Smooth muscle cell (in vitro differentiated cells): ENCODE results near the gene LHFPL2. TPM values are rescaled to one million over a fixed set of nuclear protein-coding genes. Genes with fewer than 3 reads are reported as not detected.
"Not testable (repeated sequence)": the region's sequence is repeated elsewhere in the genome, so short reads cannot be mapped to it uniquely, and the experiment has no call there.

ENCODE experiments used
- DNase-seq: peaks from one replicate; lab custom pipeline; 2025; ENCODE audit not compliant: unreplicated experiment; lab: John Stamatoyannopoulos, UW
- H2AFZ ChIP-seq: fragments of 200-600 bp; sonication (generic); 2 replicates; pipeline ENCODE4 v1.6.0; 2016; ENCODE audit warnings: antibody characterized with exemption, low read depth, mild to moderate bottlenecking
- H3F3A ChIP-seq: fragments of 200-600 bp; sonication (generic); 2 replicates; pipeline ENCODE4 v1.6.0; 2017; ENCODE audit warnings: antibody characterized with exemption, low read depth
- H3K27ac ChIP-seq: fragments of 200-600 bp; sonication (generic); 2 replicates; pipeline ENCODE4 v1.5.1; 2016; ENCODE audit warnings: low read depth, mild to moderate bottlenecking
- H3K27me3 ChIP-seq: fragments of 200-600 bp; sonication (generic); 2 replicates; pipeline ENCODE4 v1.6.1; 2016; ENCODE audit warnings: low read depth, mild to moderate bottlenecking
- H3K36me3 ChIP-seq: fragments of 200-600 bp; sonication (generic); 2 replicates; pipeline ENCODE4 v1.5.1; 2016; ENCODE audit warnings: low read depth
- H3K4me1 ChIP-seq: fragments of 200-600 bp; sonication (generic); 2 replicates; pipeline ENCODE4 v1.5.1; 2016; ENCODE audit warnings: low read depth
- H3K4me2 ChIP-seq: fragments of 200-600 bp; sonication (generic); 2 replicates; pipeline ENCODE4 v1.6.0; 2016; ENCODE audit warnings: mild to moderate bottlenecking
- H3K4me3 ChIP-seq: fragments of 200-600 bp; sonication (generic); 2 replicates; pipeline ENCODE4 v1.5.1; 2016; ENCODE audit warnings: mild to moderate bottlenecking
- H3K79me2 ChIP-seq: fragments of 200-600 bp; sonication (generic); 2 replicates; pipeline ENCODE4 v1.6.0; 2016; ENCODE audit warnings: low read depth, mild to moderate bottlenecking
- H3K9ac ChIP-seq: fragments of 200-600 bp; sonication (generic); 2 replicates; pipeline ENCODE4 v1.6.0; 2016; ENCODE audit warnings: low read depth
- H3K9me3 ChIP-seq: fragments of 200-600 bp; sonication (generic); replicated peaks from 2 replicates; pipeline ENCODE4 v1.5.1; 2016; ENCODE audit warnings: low read depth
- H4K20me1 ChIP-seq: fragments of 200-600 bp; sonication (generic); 2 replicates; pipeline ENCODE4 v1.6.0; 2016; ENCODE audit warnings: low read depth
- WGBS: methylation state at CpG from one replicate; pipeline ENCODE4 v1.1.7; 2016; ENCODE audit warnings: low lambda C conversion rate; 5-methylcytosine and 5-hydroxymethylcytosine counted together
- polyA plus RNA-seq: library from polyadenylated mRNA; unstranded; fragments of >200 nt; fragmentation: Nextera tagmentation; extraction: Ambion mirVana; gene quantifications from 2 replicates; pipeline ENCODE4 v1.2.1, GENCODE V29; 2016
- total RNA-seq: library from RNA; depleted of rRNA; stranded (reverse); fragments of >200 nt; gene quantifications from 2 replicates; pipeline ENCODE4 v1.2.3, GENCODE V29; 2014
- TF ChIP-seq, protein P1 (sequence below): fragments of 200-600 bp; sonication (generic); IDR thresholded peaks from 2 replicates; pipeline ENCODE4 v1.5.1; 2017; ENCODE audit warnings: borderline replicate concordance, mild to moderate bottlenecking, antibody characterized with exemption; ENCODE audit not compliant: insufficient read depth, poor library complexity, severe bottlenecking

Gene LHFPL2
- total and polyA plus RNA-seq, 2 experiments from 2014 or later = 13.4 to 18.6 TPM

DNA sequence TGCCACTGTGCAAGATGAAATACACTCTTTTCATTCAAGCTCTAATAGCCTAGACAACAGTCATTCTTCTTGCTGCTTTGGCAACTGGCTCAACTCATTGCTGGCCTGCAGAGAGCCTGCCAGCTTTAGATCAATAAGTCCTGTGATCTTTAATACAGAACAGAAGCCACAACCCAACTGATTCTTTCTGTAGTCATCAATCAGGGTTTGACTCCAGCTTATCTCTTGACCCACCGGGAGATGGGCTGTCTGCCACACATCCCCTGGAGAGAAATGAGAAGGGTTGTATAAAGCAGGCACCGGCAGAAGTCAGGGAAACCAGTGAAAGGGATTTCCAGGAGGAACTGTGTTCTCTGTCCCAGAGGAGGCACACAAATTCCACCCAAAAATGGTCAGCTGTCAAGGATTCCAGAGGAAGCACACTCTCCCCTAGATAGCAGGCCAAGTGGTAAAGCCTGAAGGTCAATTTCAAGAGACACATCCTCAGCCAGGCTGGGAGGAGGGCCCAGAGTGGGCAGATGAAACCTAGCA is 24.5 kb downstream of the LHFPL2 start:
- Histone ChIP-seq H3K79me2 (peaks cover 61% of the 10 kb centered on the region), H2AFZ (no peak overlapping the region), H3K4me3 (no peak overlapping the region), H3K9ac (peak overlapping the region; percentile 0), H3K4me2 (no peak overlapping the region), H3F3A (peaks cover 8% of the 10 kb centered on the region), H4K20me1 (peaks cover 49% of the 10 kb centered on the region), H3K27ac (no peak overlapping the region), H3K9me3 (no peaks in the 10 kb centered on the region), H3K4me1 (no peaks in the 10 kb centered on the region), H3K36me3 (no peaks in the 10 kb centered on the region), H3K27me3 (no peaks in the 10 kb centered on the region)
- TF ChIP-seq, protein P1, sequence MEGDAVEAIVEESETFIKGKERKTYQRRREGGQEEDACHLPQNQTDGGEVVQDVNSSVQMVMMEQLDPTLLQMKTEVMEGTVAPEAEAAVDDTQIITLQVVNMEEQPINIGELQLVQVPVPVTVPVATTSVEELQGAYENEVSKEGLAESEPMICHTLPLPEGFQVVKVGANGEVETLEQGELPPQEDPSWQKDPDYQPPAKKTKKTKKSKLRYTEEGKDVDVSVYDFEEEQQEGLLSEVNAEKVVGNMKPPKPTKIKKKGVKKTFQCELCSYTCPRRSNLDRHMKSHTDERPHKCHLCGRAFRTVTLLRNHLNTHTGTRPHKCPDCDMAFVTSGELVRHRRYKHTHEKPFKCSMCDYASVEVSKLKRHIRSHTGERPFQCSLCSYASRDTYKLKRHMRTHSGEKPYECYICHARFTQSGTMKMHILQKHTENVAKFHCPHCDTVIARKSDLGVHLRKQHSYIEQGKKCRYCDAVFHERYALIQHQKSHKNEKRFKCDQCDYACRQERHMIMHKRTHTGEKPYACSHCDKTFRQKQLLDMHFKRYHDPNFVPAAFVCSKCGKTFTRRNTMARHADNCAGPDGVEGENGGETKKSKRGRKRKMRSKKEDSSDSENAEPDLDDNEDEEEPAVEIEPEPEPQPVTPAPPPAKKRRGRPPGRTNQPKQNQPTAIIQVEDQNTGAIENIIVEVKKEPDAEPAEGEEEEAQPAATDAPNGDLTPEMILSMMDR = no peak
- no peak for DNase-seq
- WGBS = 11% methylated on average over 2 of the region's 2 CpGs

DNA sequence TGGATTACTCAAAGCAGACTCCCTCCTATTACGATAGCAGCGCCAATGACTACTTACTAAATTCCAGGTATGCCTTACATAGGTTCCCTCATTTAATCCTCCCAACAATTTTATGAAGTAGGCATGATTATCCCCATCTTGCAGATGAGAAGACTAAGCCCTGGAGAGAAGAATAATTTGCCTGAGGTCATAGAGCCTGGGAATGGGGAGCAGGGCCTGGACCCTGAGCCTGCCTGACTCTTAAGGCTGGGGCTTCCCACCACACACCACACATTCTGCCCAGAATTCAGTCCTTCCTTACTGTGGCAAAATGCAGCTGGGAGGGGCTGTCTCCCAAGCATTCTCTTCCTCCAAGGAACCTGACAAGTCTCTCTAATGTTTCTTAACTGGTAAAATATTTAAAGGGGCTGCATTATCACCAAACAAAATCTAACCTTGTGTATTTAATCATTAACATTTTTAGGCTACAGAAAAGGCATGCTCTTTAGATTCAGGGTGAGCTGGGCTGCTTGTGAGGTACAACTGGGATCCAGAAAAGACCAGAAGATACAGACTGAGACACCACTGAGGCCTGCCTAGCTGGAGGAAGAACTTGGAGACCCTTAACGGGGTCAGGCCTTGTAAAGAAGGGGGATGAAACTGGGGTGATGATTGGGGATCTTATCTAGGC is 26.1 kb downstream of the LHFPL2 start:
- no peak for DNase-seq
- TF ChIP-seq, protein P1 = no peak
- H3K79me2 ChIP-seq = peaks cover 74% of the 10 kb centered on the region
- H3K9me3 ChIP-seq = no peaks in the 10 kb centered on the region
- H2AFZ ChIP-seq = no peak overlapping the region
- peaks cover 46% of the 10 kb centered on the region for H4K20me1 ChIP-seq
- H3K27me3 ChIP-seq = no peaks in the 10 kb centered on the region
- 97% methylated on average over 3 of the region's 3 CpGs for WGBS
- peaks cover 8% of the 10 kb centered on the region for H3F3A ChIP-seq
- H3K9ac ChIP-seq = no peak overlapping the region
- no peak overlapping the region for H3K27ac ChIP-seq
- no peak overlapping the region for H3K4me3 ChIP-seq
- no peak overlapping the region for H3K4me2 ChIP-seq
- H3K36me3 ChIP-seq = no peaks in the 10 kb centered on the region
- no peaks in the 10 kb centered on the region for H3K4me1 ChIP-seq

DNA sequence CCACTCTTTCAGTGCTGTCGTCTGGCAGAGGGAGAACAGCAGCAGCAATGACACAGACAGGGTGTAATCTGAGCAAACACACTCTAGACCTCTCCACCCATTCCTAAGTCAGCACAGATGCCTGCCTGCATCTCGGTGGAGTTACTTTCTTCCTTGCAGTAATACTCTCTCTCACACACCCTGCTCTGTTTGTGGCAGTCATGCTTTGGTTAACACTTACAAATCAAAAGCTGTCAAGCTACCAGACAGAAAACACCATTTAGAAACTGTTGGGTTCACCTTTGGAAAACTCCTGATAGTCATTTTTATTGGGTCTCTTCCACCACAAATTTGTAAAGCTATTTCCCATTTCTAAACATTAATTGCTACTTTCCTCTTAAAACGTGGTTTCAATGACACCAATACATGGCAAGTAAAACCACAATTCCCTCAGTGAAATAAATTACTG is 27.3 kb downstream of the LHFPL2 start:
- Histone ChIP-seq H3F3A (peaks cover 8% of the 10 kb centered on the region), H3K4me3 (no peak overlapping the region), H3K27ac (peak overlapping the region; percentile 20), H3K4me2 (no peak overlapping the region), H3K4me1 (no peaks in the 10 kb centered on the region), H2AFZ (no peak overlapping the region), H3K79me2 (peaks cover 76% of the 10 kb centered on the region), H4K20me1 (peaks cover 38% of the 10 kb centered on the region), H3K9ac (no peak overlapping the region), H3K27me3 (no peaks in the 10 kb centered on the region), H3K9me3 (no peaks in the 10 kb centered on the region), H3K36me3 (no peaks in the 10 kb centered on the region)
- TF ChIP-seq, protein P1 = no peak
- no peak for DNase-seq
- 17% methylated on average over 3 of the region's 3 CpGs for WGBS

DNA sequence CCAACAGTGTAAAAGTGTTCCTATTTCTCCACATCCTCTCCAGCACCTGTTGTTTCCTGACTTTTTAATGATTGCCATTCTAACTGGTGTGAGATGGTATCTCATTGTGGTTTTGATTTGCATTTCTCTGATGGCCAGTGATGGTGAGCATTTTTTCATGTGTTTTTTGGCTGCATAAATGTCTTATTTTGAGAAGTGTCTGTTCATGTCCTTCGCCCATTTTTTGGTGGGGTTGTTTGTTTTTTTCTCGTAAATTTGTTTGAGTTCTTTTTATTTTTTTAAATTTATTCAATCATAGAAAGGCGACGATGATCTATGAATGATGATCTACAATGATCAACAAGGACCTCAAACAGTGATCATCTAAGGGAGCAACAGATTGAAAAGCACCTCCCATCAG is 28.5 kb downstream of the LHFPL2 start:
- WGBS = 94% methylated on average over 4 of the region's 4 CpGs
- peaks cover 71% of the 10 kb centered on the region for H3K79me2 ChIP-seq
- H3K4me3 ChIP-seq = not testable (repeated sequence)

More for the DNA sequence above, 28.5 kb downstream of the LHFPL2 start:
- not testable (repeated sequence) for DNase-seq, H3K9me3 ChIP-seq, H3K4me2 ChIP-seq, H3K27ac ChIP-seq, H2AFZ ChIP-seq, H3K4me1 ChIP-seq, H3K9ac ChIP-seq, H3K36me3 ChIP-seq, H3K27me3 ChIP-seq, H3F3A ChIP-seq
- H4K20me1 ChIP-seq = peaks cover 29% of the 10 kb centered on the region
